Left lung (tissue), 10 donors: ENCODE data around the gene PRRG3. TPM values are rescaled to one million over a fixed set of nuclear protein-coding genes. Genes with fewer than 3 reads are reported as not detected.
A peak's percentile ranks its signal among the peaks of the same experiment; 100 is the strongest.

Experiments used
- ATAC-seq: fragments of 200-7000 bp; cut with Tn5 transposase; one replicate; pipeline ENCODE4 v1.9.1; 2020; ENCODE audit warnings: moderate library complexity
- DNase-seq, 4 donors: peaks; one replicate each; pipeline ENCODE4 v3.0.0-alpha.2; 2013 to 2020
- H3K27ac ChIP-seq, 2 donors: fragments of 200-600 bp; sonication (generic) in 1 of 2; one replicate each; pipeline versions ENCODE4 v1.5.0 to v1.8.0; 2020 to 2021
- H3K27me3 ChIP-seq, 2 donors: fragments of 200-600 bp; sonication (generic) in 1 of 2; one replicate each; pipeline versions ENCODE4 v1.5.0 to v1.8.0; 2020 to 2021
- H3K36me3 ChIP-seq, 2 donors: fragments of 200-600 bp; sonication (generic) in 1 of 2; one replicate each; pipeline versions ENCODE4 v1.5.0 to v1.8.0; 2020 to 2021
- H3K4me1 ChIP-seq, 2 donors: fragments of 200-600 bp; one replicate each; pipeline ENCODE4 v1.8.0; 2021
- H3K4me3 ChIP-seq, 2 donors: fragments of 200-600 bp; sonication (generic) in 1 of 2; one replicate each; pipeline versions ENCODE4 v1.5.0 to v1.8.0; 2020 to 2021; ENCODE audit warnings: mild to moderate bottlenecking in 1 of 2
- H3K9me3 ChIP-seq, 2 donors: fragments of 200-600 bp; sonication (generic) in 1 of 2; one replicate each; pipeline versions ENCODE4 v1.5.0 to v1.8.0; 2020 to 2021
- CTCF ChIP-seq, 2 donors: fragments of 200-600 bp; sonication (generic) in 1 of 2; IDR thresholded peaks; one replicate each; pipeline versions ENCODE4 v1.5.0 to v1.8.0; 2021; ENCODE audit warnings: antibody characterized with exemption in 2 of 2
- intact Hi-C, 2 donors: fragments of 100-400 bp; cut with DNase I; formaldehyde crosslinking; loops; one replicate each; pipeline versions ENCODE4 v1.11.2 to v1.14.2; 2022
- polyA plus RNA-seq, 6 donors: library from polyadenylated mRNA; unstranded; fragments of 120-200 nt; gene quantifications; one replicate each; pipeline ENCODE4 v1.2.1, GENCODE V29; 2013; ENCODE audit not compliant: insufficient read length in 6 of 6
- total RNA-seq, 2 donors: library from RNA; stranded (reverse); fragmentation: NEBNext Ultra II Directional; extraction: Animal tissue kit (Norgen Biotek cat#: 25700); gene quantifications; one replicate each; pipeline ENCODE4 v1.2.1, GENCODE V29; 2021
- donor health status: DM: no; HTN: yes; CAD: no.
- donor health status: DM: no; HTN: no; CAD: no.

Gene PRRG3
- total and polyA plus RNA-seq, 8 donors: 1.9 to 17.5 (median 11.2) TPM

GRCh38 chrX:151754047-151754429, 58.8 kb downstream of the PRRG3 start:
- no peak overlapping the region for H3K4me3 ChIP-seq
- peak; percentile 12 for ATAC-seq
- TF ChIP-seq CTCF (IDR thresholded peaks at IDR 0.05): no peak
- H3K27me3 ChIP-seq: no peaks in the 10 kb centered on the region
- no peak for DNase-seq
- no peak overlapping the region for H3K27ac ChIP-seq
- H3K36me3 ChIP-seq: no peaks in the 10 kb centered on the region
- H3K4me1 ChIP-seq: no peaks in the 10 kb centered on the region
- intact Hi-C loops: loop anchor here in 1 of 2 donors (5.0 kb wide), 1 partner anchor 883 kb away; the partner anchor contains the start of gene GABRQ
- no peaks in the 10 kb centered on the region for H3K9me3 ChIP-seq

GRCh38 chrX:151754641-151755215, 59.5 kb downstream of the PRRG3 start:
- intact Hi-C loops: loop anchor here in 1 of 2 donors (5.0 kb wide), 1 partner anchor 883 kb away; the partner anchor contains the start of gene GABRQ
- H3K4me3 ChIP-seq: no peak overlapping the region
- H3K27me3 ChIP-seq: no peaks in the 10 kb centered on the region
- TF ChIP-seq CTCF (IDR thresholded peaks at IDR 0.05): no peak
- H3K4me1 ChIP-seq: no peaks in the 10 kb centered on the region
- H3K27ac ChIP-seq: no peak overlapping the region
- ATAC-seq: no peak
- no peaks in the 10 kb centered on the region for H3K36me3 ChIP-seq
- no peak for DNase-seq
- H3K9me3 ChIP-seq: no peaks in the 10 kb centered on the region

Other genes starting within 250 kb of the PRRG3 start
- gene PASD1, start 131.8 kb upstream of the PRRG3 start, total RNA-seq: not detected
- gene PASD1, start 131.8 kb upstream of the PRRG3 start, polyA plus RNA-seq: under 1 TPM in 5 of 6 donors, not detected in 1; 0.04 to 0.20 (median 0.09) TPM
- gene FATE1, start 20.6 kb downstream of the PRRG3 start, total RNA-seq: not detected
- under 1 TPM; 0.18 to 0.61 (median 0.40) TPM for gene FATE1, start 20.6 kb downstream of the PRRG3 start, polyA plus RNA-seq
- gene CNGA2, start 39.3 kb downstream of the PRRG3 start, total RNA-seq: not detected
- gene CNGA2, start 39.3 kb downstream of the PRRG3 start, polyA plus RNA-seq: not detected
- gene MAGEA4, start 217.4 kb downstream of the PRRG3 start, total RNA-seq: not detected
- not detected for gene MAGEA4, start 217.4 kb downstream of the PRRG3 start, polyA plus RNA-seq